ENCODE results near the gene DCPS.
"Not testable (repeated sequence)": the region's sequence is repeated elsewhere in the genome, so short reads cannot be mapped to it uniquely, and the experiment has no call there.

Gene DCPS

GRCh38 chr11:126345759-126346585, 42.1 kb downstream of the DCPS start:
- no peak for DNase-seq

GRCh38 chr11:126346586-126346940, 42.7 kb downstream of the DCPS start:
- no peak for DNase-seq

- not testable (repeated sequence) for DNase-seq
Measured at GRCh38 chr11:126346946-126347345, 43.1 kb downstream of the DCPS start.

- no peak for DNase-seq
Measured at GRCh38 chr11:126347751-126348668, 44.1 kb downstream of the DCPS start.

- no peak for DNase-seq
Measured at GRCh38 chr11:126348806-126349582, 45.1 kb downstream of the DCPS start.

- no peak for DNase-seq
Measured at GRCh38 chr11:126350836-126351235, 47.0 kb downstream of the DCPS start.

GRCh38 chr11:126352163-126352562, 48.3 kb downstream of the DCPS start:
- no peak for DNase-seq

- DNase-seq = no peak
Measured at GRCh38 chr11:126352934-126353801, 49.3 kb downstream of the DCPS start.

- no peak for DNase-seq
Measured at GRCh38 chr11:126354631-126355323, 50.9 kb downstream of the DCPS start.

- DNase-seq = peak; percentile 80
Measured at GRCh38 chr11:126355324-126355925, 51.6 kb downstream of the DCPS start, which contains the start of gene ST3GAL4. ST3GAL4 (plus strand) TSS chr11:126355686; CDS start chr11:126406156, 50,470 bp downstream.

GRCh38 chr11:126355926-126356897, 52.4 kb downstream of the DCPS start:
- peak; percentile 72 for DNase-seq

GRCh38 chr11:126357055-126357962, 53.4 kb downstream of the DCPS start:
- DNase-seq = no peak

GRCh38 chr11:126357969-126358762, 54.3 kb downstream of the DCPS start:
- no peak for DNase-seq

- DNase-seq = no peak
Measured at GRCh38 chr11:126358763-126359160, 54.9 kb downstream of the DCPS start.

- DNase-seq = peak; percentile 51
Measured at GRCh38 chr11:126359431-126360048, 55.7 kb downstream of the DCPS start.

GRCh38 chr11:126360049-126360446, 56.2 kb downstream of the DCPS start:
- DNase-seq = peak; percentile 22

- no peak for DNase-seq
Measured at GRCh38 chr11:126361400-126361799, 57.5 kb downstream of the DCPS start.
